ENCODE results near the gene DPCD. TPM values are rescaled to one million over a fixed set of nuclear protein-coding genes. Genes with fewer than 3 reads are reported as not detected.
"Not testable (repeated sequence)": the region's sequence is repeated elsewhere in the genome, so short reads cannot be mapped to it uniquely, and the experiment has no call there.

The DPCD gene
- total RNA-seq, 1 experiment from 2014 or later, result 22.1 TPM

GRCh38 chr10:101617102-101617823 is 29.1 kb downstream of the DPCD start:
- DNase-seq (ENCODE audit: low spot score), result no peak

GRCh38 chr10:101617824-101618568 is 29.9 kb downstream of the DPCD start:
- DNase-seq (ENCODE audit: low spot score), result no peak

- no peak for DNase-seq (ENCODE audit: low spot score)
These were observed 30.8 kb downstream of the DPCD start for GRCh38 chr10:101618871-101619270.

DNA sequence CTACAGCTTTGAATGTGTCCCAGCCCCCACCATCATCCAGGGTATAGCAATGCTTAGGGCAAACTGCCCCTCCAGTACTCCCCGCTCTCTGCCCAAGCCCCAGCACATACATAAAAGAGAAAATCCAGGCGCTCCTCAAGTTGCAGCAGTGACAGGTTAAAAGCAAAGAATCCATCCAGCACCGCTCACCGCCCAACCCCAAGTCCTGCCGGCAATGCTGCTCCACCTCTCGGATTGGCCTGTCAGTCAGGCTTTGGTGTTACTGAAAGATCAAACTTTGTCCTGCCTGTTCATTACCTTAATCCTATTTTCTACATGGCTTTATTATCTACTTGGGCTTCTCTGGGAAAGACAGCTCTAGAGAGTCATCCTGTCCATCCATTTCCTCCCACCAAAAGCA is 31.9 kb downstream of the DPCD start:
- DNase-seq (ENCODE audit: low spot score), result no peak

DNA sequence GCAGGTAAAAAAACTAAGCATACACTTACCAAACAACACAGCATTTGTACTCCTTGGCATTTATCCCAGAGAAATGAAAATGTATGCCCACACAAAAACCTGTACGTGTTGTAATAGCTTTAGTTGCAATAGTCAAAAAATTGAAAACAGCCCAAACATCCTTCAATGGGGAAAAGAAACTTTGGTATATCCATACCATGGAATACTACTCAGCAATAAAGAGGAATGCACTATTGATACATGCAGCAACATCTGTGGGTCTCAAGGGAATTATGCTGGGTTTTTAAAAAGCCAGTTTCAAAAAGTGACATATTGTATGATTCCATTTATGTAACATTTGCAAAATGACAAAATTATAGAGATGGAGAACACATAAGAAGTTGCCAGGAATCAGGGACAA is 35.4 kb downstream of the DPCD start:
- DNase-seq (ENCODE audit: low spot score), result no peak

DNA sequence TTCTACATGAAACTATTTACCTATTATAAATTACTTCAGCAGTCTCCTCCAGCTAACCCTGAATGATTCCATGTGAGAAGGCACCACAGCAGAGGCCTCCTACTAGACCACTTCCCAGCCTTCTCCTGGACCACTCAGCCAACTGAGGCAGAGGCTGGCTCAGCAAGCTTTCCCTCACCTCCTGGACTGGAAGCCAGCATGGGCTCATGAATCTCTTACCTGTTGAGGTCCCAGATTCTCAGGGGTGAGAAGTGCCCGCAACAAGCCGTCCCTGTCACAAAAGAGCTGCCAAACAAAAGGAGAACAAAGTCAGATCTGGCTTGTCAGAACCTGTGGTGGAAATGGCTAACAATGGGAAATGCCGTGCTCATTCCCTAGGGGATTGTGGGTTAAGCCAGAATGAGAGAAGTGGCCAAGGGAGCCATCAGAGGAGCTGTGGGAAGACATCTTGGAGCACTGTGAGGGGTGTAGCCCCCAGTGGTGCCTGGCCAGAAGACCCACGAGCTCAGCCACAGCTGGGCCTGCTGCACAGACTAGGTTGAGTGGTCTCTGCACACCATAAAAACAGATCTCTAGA is 36.5 kb downstream of the DPCD start:
- no peak for DNase-seq (ENCODE audit: low spot score)

GRCh38 chr10:101625821-101626412 is 37.8 kb downstream of the DPCD start:
- DNase-seq (ENCODE audit: low spot score), result no peak

DNA sequence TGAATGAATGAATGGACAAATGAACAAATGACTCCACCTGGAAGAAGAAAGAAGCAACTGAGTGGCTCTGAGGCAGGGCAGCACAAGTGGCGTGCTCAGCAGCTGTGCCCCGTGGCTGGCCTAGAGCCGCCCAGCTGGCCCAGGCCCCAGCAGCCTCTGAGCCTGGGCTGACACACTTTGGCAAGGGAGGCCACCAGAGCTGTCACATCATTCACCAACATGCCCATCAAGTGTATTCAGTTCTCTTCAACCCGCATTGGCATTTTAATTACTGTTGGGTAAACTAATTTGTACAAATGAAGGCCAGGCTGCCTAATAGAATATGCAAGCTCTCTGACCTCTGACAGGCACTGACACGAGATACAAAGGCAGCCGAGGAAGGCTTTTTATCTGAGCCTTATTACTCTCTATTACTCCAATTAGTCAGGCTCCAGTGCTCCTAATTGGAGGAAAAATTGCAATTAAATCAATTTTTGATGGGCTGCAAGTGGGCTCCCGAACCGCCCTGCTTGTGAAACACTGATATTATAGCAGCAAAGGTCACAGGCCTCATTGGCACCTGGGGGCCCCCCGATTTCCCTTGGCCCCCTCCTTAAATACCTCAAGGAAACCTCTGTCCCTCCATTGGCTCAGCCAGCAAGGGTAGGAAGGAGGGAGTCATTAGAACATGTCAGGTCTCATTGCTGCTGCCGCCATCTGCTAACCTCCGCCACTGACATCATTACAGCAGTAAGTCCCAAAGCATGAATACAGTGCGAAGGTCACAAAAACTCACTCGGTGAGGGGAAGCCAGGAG is 41.9 kb downstream of the DPCD start:
- no peak for DNase-seq (ENCODE audit: low spot score)

GRCh38 chr10:101630633-101630920 is 42.5 kb downstream of the DPCD start:
- DNase-seq (ENCODE audit: low spot score), result no peak

GRCh38 chr10:101631821-101632475 is 43.8 kb downstream of the DPCD start:
- no peak for DNase-seq (ENCODE audit: low spot score)

DNA sequence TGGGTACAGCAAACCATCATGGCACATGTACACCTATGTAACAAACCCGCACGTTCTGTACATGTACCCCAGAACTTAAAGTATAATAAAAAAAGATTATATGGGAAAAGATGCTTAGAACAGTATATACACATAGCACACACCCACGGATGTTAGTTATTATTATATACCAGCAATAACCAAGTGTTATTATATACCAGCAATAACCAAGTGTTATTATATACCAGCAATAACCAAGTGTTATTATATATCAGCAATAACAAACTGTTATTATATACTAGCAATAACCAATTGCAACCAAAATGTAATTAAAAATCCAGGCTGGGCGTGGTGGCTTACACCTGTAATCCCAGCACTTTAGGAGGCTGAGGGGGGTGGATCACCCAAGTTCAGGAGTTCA is 45.4 kb downstream of the DPCD start:
- not testable (repeated sequence) for DNase-seq (ENCODE audit: low spot score)

DNA sequence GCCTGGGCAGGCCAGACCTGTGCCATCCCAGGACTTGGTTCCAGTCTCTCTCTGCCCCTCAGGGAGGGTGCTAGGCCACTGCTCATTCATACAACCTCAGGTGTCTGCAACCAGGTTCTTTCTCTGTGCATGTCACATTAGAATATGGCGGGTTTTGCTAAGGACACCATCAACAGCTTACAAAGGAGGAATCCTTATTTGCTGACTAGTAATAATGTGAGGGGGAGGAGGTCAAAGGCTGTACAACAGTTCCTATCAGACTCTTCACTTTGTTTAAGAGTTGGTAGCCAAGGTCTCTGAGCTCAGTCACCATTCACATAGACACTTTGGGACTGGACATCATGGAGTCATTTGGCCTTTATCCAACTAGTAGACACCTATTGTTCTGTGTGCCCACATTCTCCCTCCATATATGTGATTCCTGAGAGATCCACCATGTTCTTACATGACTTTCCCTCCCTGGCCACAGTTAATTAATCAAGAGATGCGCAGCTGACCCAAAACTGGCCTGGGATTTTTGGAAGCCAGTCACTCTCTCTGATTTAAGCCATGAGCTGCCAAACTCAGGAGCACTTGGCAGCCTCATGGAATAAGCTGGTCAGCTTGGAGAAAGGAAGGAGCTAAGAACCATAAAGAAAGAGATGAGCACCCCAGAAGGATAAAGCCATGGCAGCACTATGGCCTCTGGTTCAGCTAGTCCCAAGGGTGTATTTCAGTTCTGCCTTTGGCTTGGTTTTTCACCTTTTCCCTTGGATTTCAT is 51.2 kb downstream of the DPCD start:
- no peak for DNase-seq (ENCODE audit: low spot score)

GRCh38 chr10:101643546-101643945 is 55.4 kb downstream of the DPCD start:
- DNase-seq (ENCODE audit: low spot score), result no peak

GRCh38 chr10:101644002-101644401 is 55.9 kb downstream of the DPCD start:
- DNase-seq (ENCODE audit: low spot score), result no peak

DNA sequence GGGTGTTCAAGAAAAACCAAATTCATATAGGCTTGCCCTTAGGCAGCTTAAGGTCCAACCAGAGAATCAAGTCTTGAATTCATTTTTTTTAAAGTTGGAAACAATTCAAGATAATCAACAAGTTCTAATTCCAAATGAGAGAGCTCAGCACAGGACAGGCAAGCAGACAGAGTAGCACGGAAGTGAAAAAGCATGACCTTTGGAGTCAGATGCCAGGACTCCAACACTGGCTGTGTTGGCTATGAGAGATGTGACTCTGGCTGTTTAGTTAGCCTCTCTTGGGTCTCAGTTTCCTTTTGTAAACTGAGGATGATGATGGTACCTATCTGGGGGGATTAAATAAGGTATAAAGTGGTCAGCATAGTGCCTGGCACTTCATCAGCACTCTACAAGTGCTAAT is 57.5 kb downstream of the DPCD start:
- DNase-seq (ENCODE audit: low spot score), result no peak

GRCh38 chr10:101646364-101646763 is 58.2 kb downstream of the DPCD start:
- DNase-seq (ENCODE audit: low spot score), result no peak

DNA sequence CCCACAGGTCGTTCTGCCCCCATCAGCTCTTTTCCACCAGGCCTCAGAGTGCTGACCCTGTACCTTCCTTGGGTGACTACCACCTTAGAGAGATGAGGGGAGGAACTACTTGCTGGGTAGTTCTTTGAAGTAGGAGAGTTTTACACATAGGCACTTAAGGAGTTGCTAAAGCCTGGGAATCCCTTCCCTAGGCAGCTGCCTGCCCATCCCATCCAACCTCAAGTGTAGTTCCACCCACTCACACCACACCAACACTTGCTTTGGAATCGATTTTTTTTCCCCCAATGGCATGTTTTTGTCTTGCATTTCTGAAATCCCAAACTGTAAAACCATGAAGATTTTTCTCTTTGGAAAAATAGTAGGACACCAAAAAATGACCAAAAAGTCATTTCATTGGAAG is 59.1 kb downstream of the DPCD start:
- no peak for DNase-seq (ENCODE audit: low spot score)

- DNase-seq (ENCODE audit: low spot score), result no peak
These were observed 61.5 kb downstream of the DPCD start for GRCh38 chr10:101649525-101650085.

GRCh38 chr10:101650863-101651262 is 62.7 kb downstream of the DPCD start:
- no peak for DNase-seq (ENCODE audit: low spot score)

GRCh38 chr10:101651336-101651735 is 63.2 kb downstream of the DPCD start:
- no peak for DNase-seq (ENCODE audit: low spot score)

Data from HT-29 (cell line).